Hepatocyte (in vitro differentiated cells): Measurements from ENCODE around the gene MAGI1. TPM values are rescaled to one million over a fixed set of nuclear protein-coding genes. Genes with fewer than 3 reads are reported as not detected.

Source experiments
- DNase-seq: peaks from one replicate; pipeline ENCODE4 v3.0.0-alpha.2; 2016; ENCODE audit warnings: low spot score
- H2AFZ ChIP-seq: fragments of 200-600 bp; sonication (generic); 2 replicates; pipeline ENCODE4 v1.6.0; 2016; ENCODE audit warnings: antibody characterized with exemption, mild to moderate bottlenecking
- H3K27ac ChIP-seq: fragments of 200-600 bp; sonication (generic); 2 replicates; pipeline ENCODE4 v1.5.1; 2016; ENCODE audit warnings: mild to moderate bottlenecking
- H3K27me3 ChIP-seq: fragments of 200-600 bp; sonication (generic); 2 replicates; pipeline ENCODE4 v1.6.1; 2016
- H3K36me3 ChIP-seq: fragments of 200-600 bp; sonication (generic); replicated peaks from 2 replicates; pipeline ENCODE4 v1.5.1; 2016; ENCODE audit warnings: low read depth; ENCODE audit not compliant: insufficient read depth
- H3K4me1 ChIP-seq: fragments of 200-600 bp; sonication (generic); 2 replicates; pipeline ENCODE4 v1.5.1; 2016; ENCODE audit warnings: mild to moderate bottlenecking, moderate library complexity; ENCODE audit not compliant: insufficient read depth
- H3K4me2 ChIP-seq: fragments of 200-600 bp; sonication (generic); 2 replicates; pipeline ENCODE4 v1.6.0; 2016
- H3K4me3 ChIP-seq: fragments of 200-600 bp; sonication (generic); 2 replicates; pipeline ENCODE4 v1.5.1; 2016; ENCODE audit warnings: mild to moderate bottlenecking
- H3K79me2 ChIP-seq: fragments of 200-600 bp; sonication (generic); 2 replicates; pipeline ENCODE4 v1.6.0; 2017; ENCODE audit warnings: mild to moderate bottlenecking
- H3K9me2 ChIP-seq: fragments of 200-600 bp; sonication (generic); replicated peaks from 2 replicates; pipeline ENCODE4 v1.6.0; 2017; ENCODE audit warnings: mild to moderate bottlenecking; ENCODE audit not compliant: insufficient read depth
- H3K9me3 ChIP-seq: fragments of 200-600 bp; sonication (generic); 2 replicates; pipeline ENCODE4 v1.5.1; 2016; ENCODE audit warnings: low read depth, mild to moderate bottlenecking
- H4K20me1 ChIP-seq: fragments of 200-600 bp; sonication (generic); 2 replicates; pipeline ENCODE4 v1.6.0; 2016; ENCODE audit warnings: mild to moderate bottlenecking; ENCODE audit not compliant: insufficient read depth, poor library complexity, severe bottlenecking
- CTCF ChIP-seq: fragments of 200-600 bp; sonication (generic); IDR thresholded peaks from 2 replicates; pipeline ENCODE4 v1.5.1; 2016; ENCODE audit warnings: antibody characterized with exemption, mild to moderate bottlenecking; ENCODE audit not compliant: poor library complexity
- EZH2 ChIP-seq: fragments of 200-600 bp; sonication (generic); IDR thresholded peaks from 2 replicates; pipeline ENCODE4 v1.6.1; 2016; ENCODE audit warnings: antibody characterized with exemption, mild to moderate bottlenecking, borderline replicate concordance
- EZH2phosphoT487 ChIP-seq: fragments of 200-600 bp; sonication (generic); IDR thresholded peaks from one replicate; pipeline ENCODE4 v1.6.1; 2018; ENCODE audit warnings: antibody characterized with exemption, mild to moderate bottlenecking, low read depth, moderate library complexity; ENCODE audit not compliant: unreplicated experiment, severe bottlenecking
- WGBS: methylation state at CpG from one replicate; pipeline ENCODE4 v1.1.6; 2016; ENCODE audit warnings: low lambda C conversion rate; ENCODE audit errors: missing lambda C conversion rate; 5-methylcytosine and 5-hydroxymethylcytosine counted together
- polyA plus RNA-seq: library from polyadenylated mRNA; unstranded; fragments of >200 nt; fragmentation: Nextera tagmentation; extraction: Ambion mirVana; gene quantifications from 2 replicates; pipeline ENCODE4 v1.2.1, GENCODE V29; 2016
- total RNA-seq: library from RNA; depleted of rRNA; stranded (reverse); fragments of >200 nt; gene quantifications from 2 replicates; pipeline ENCODE4 v1.2.3, GENCODE V29; 2014

Gene MAGI1
- total and polyA plus RNA-seq, 2 experiments from 2014 or later: 26.2 to 43.5 TPM

GRCh38 chr3:65988411-65989180 is 50.1 kb downstream of the MAGI1 start:
- Histone ChIP-seq H3K27ac (no peak overlapping the region), H4K20me1 (no peaks in the 10 kb centered on the region), H3K9me3 (no peaks in the 10 kb centered on the region), H2AFZ (no peak overlapping the region), H3K4me1 (no peaks in the 10 kb centered on the region), H3K36me3 (no peaks in the 10 kb centered on the region), H3K9me2 (no peaks in the 10 kb centered on the region), H3K79me2 (peaks cover 75% of the 10 kb centered on the region), H3K4me2 (no peak overlapping the region), H3K4me3 (no peak overlapping the region), H3K27me3 (no peaks in the 10 kb centered on the region)
- 89% methylated on average over 5 of the region's 5 CpGs for WGBS
- TF ChIP-seq CTCF: no peak
- DNase-seq: no peak

GRCh38 chr3:65986285-65986684 is 52.4 kb downstream of the MAGI1 start:
- 87% methylated on average over 4 of the region's 4 CpGs for WGBS
- Histone ChIP-seq H3K36me3 (no peaks in the 10 kb centered on the region), H4K20me1 (no peaks in the 10 kb centered on the region), H3K4me3 (no peak overlapping the region), H3K4me1 (no peaks in the 10 kb centered on the region), H3K27ac (no peak overlapping the region), H3K4me2 (no peak overlapping the region), H2AFZ (no peak overlapping the region), H3K9me2 (no peaks in the 10 kb centered on the region), H3K79me2 (peaks cover 68% of the 10 kb centered on the region), H3K27me3 (no peaks in the 10 kb centered on the region), H3K9me3 (no peaks in the 10 kb centered on the region)
- DNase-seq: no peak
- TF ChIP-seq EZH2phosphoT487 (no peak), CTCF (no peak), EZH2 (no peak)

GRCh38 chr3:65984975-65985374 is 53.7 kb downstream of the MAGI1 start:
- H3K79me2 ChIP-seq: peaks cover 62% of the 10 kb centered on the region
- H3K27ac ChIP-seq: no peak overlapping the region
- no peaks in the 10 kb centered on the region for H4K20me1 ChIP-seq
- H3K4me1 ChIP-seq: no peaks in the 10 kb centered on the region
- no peak for TF ChIP-seq EZH2
- TF ChIP-seq CTCF: no peak
- no peak for TF ChIP-seq EZH2phosphoT487
- 97% methylated on average over 1 of the region's 1 CpG for WGBS
- no peaks in the 10 kb centered on the region for H3K9me3 ChIP-seq
- H3K9me2 ChIP-seq: no peaks in the 10 kb centered on the region
- H3K36me3 ChIP-seq: no peaks in the 10 kb centered on the region
- H3K27me3 ChIP-seq: no peaks in the 10 kb centered on the region
- DNase-seq: no peak
- H2AFZ ChIP-seq: no peak overlapping the region
- no peak overlapping the region for H3K4me2 ChIP-seq
- no peak overlapping the region for H3K4me3 ChIP-seq
